GM23248 (cell line): ENCODE results near the gene SMOC2.

Experiments used
- EZH2 ChIP-seq: fragments of 200-600 bp; sonication (generic); IDR thresholded peaks from 2 replicates; pipeline ENCODE4 v1.6.1; 2018; ENCODE audit warnings: antibody characterized with exemption, mild to moderate bottlenecking; ENCODE audit not compliant: insufficient read depth, poor library complexity, severe bottlenecking
- EZH2phosphoT487 ChIP-seq: fragments of 200-600 bp; sonication (generic); IDR thresholded peaks from 2 replicates; pipeline ENCODE4 v1.6.1; 2018; ENCODE audit warnings: antibody characterized with exemption, moderate library complexity, mild to moderate bottlenecking, low read depth; ENCODE audit not compliant: insufficient read depth

DNA sequence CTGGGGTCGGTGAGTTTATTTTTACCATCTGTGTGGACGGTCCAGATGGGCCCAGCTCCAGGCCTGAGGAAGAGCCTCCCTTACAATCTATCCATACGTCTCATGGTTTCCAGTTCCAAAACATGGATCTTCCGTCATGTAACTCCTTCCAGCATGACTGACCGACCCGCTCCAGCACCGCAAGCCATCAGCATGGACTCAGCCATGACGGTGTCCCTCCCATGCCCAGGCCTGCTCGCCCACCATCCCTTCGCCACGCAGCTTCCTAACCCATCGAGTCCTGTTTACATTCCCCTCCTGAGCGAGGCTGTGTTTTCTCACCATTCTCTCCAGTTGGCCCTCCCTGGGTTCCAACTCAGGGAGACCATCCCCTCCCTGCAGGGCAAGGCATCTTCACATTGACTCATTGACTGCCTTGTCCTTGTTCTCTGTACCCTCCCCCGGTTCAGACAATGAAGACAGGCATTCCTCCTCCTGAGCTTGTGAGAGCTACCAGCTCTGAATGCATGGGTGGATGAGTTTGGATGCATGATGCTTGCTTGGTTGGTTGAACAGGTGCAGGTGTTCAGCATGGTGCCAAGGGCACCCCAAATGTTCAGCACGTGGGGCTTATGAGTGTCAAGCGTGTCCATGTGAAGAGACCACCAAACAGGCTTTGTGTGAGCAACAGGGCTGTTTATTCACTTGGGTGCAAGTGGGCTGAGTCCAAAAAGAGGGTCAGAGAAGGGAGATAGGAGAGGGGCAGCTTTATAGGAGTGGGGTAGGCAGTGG lies 235.8 kb downstream of the SMOC2 start:
- TF ChIP-seq EZH2 (no peak), EZH2phosphoT487 (no peak)
